ENCODE results near the gene LARGE2. TPM values are rescaled to one million over a fixed set of nuclear protein-coding genes. Genes with fewer than 3 reads are reported as not detected.
"Not testable (repeated sequence)": the region's sequence is repeated elsewhere in the genome, so short reads cannot be mapped to it uniquely, and the experiment has no call there.

LARGE2 gene
- polyA plus RNA-seq, 1 donor, result 0.44 TPM

DNA sequence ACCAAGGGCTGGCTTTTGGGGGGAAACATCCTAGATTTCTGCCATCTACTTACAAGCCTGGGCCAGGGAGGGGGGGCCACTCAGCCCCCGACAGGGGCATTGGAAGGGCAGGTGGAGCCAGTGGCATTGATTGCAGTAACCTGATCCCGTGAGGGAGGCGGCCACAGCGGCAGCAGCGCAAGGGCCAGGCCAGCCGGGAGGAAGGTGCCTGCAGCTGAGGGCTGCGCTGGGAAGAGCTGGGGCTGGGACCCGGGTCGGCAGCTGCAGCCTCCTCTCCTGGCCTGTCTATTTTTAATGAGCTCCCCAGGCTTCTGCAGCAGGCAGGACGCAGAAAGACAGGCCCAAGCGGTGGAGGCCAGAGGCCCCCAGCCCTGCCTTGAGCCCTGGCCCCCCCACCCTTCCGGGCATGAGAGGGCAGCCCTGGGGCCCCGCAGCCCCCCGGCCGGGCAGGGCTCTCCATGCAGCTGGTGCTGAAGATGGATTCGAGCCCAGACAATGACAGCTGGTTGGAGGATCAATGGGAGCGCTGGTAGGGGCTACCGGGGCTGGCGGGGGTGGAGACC is 26.0 kb upstream of the LARGE2 start:
- peak; percentile 37 for DNase-seq

DNA sequence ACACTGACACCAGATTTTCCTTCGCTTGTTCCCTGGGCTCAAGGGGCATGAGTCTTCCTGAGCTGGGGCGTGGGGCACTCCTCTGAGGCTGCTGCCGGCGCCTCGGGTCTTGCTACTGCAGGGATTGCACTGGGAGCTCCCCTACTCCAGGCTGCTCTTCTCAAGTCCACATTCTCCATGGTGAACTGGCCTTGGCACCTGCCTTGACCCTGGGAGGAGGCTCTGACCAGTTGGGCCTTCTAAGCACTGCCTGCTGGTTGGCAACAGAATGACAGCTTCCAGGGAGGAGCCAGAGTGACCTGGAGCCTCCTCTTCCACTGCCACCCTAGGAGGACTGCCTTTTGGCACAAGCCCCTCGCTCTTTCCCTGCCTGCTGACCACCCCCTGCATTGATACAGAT is 24.9 kb upstream of the LARGE2 start:
- no peak for DNase-seq

DNA sequence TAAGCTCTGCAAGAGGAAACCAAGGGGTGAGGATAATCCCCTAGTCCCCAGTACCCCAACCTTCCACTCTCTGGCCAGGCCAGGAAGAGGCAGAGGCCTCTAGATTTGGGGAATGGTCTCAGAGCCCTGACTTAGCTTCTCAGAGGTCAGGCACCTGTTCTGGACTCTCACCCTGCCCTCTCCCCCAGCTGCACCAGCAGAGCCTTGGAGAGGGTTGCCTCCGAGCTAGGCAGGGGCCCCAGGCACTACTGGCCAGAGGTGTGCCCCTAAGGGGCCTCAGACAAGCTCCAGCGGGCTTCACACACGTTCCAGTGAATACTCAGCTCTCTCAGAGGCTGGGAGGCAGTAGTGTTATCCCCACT is 23.4 kb upstream of the LARGE2 start:
- DNase-seq, result no peak

DNA sequence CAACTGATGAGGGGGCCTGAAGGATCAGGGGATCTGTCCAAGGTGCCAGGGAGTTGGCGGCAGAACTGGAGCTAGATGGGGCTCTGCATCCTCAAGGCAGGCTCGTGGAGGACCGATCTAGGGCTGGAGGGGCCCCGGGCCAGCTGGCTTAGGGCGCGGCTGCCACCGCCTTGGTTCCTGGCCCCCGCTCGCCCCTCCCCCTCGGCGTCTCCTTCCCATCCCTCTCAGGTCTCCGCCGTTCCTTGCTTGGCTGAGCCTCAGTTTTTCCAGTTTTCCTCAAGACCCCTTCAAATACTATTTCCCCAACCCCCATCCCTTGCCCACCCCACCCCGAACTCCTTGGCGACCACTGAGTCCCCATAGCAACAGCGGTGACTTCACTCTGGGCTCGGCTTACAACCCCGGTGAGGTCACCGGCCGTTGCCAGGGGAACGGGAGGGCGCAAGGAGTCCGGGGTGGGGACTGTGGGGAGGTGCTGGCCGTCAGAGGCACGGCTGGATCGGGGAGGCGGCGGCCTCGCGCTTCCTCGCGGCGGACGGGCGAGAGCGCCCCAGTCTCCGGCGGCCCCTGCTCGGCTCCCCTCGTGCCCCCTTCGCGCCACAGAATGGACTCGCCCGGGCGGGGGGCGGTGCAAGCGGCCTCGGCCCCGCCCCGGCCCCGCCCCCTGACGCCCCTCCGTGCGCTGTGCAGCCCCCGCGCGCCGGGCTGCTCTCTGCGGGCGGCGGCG is 22.8 kb upstream of the LARGE2 start:
- peak; percentile 93 for DNase-seq

DNA sequence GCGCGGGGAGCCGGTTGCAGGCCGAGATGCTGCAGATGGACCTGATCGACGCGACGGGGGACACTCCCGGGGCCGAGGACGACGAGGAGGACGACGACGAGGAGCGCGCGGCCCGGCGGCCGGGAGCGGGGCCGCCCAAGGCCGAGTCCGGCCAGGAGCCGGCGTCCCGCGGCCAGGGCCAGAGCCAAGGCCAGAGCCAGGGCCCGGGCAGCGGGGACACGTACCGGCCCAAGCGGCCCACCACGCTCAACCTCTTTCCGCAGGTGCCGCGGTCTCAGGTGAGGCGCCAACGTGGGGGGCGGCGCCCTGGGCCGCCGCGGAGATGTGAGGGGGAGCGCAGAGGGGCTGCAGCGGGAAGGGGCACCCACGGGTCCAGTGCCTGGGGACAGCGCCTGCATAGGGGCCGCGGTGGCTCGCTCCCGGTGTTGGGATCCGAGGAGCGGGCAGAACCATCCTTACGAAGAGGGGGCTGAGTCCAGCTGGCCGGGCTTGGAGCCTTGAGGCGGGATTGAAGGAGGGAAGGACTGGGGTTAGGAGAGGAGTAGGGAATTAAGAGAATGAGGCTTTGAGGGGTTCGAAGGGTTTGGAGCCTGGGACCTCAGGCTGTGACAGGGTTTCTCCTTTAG is 22.2 kb upstream of the LARGE2 start:
- DNase-seq, result not testable (repeated sequence)

DNA sequence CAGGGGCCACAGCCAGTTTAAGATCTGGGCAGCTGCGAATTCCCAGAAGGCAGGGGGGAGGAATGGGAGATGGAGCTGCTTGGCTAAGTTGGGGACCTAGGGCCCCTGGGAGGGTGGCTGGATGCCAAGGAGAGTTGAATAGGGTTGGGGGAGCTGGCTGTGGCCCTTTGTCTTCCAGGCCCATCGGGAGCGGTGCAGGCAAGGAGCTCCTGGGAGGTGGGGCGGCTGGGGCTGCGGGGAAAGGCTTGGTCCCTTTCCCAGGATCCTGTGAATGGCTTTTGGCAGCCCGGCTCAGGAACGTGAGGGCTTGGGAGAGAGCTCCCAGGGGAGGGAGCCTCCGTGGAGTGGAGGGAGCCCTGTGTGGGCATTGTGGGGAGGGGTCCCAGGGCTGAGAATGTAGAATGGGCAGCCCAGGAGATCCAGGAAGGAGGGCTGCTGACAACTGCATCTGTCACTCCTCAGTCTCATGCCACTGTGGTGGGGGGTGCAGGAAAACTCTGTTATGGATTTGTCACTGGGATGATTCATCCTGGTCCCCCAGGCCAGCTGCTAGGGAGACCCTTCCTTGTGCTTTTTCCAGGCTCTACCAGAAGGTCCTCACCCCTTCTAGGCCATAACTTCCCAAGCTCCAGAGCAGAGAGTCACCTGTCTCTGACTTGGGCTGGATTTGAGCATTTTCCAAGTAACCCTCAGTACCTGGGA is 21.4 kb upstream of the LARGE2 start:
- DNase-seq, result no peak

DNA sequence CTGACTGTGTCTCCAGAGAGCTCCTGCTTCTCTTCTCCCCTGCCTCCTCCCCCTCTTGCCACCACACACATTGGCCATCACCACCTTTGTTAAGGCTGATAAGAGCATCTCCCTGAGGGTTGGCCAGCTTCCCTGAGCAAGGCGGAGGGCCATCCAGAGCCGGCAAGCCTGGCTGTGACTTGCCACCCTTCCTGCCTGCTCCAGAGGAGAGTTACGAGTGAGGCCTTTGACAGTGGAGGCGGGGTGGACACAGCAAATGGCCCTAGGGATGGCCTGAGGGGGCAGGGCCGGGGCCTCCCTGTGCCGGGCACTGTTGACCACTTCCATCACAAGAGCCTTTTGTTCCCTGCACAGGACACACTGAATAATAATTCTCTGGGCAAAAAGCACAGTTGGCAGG is 20.8 kb upstream of the LARGE2 start:
- DNase-seq, result no peak

DNA sequence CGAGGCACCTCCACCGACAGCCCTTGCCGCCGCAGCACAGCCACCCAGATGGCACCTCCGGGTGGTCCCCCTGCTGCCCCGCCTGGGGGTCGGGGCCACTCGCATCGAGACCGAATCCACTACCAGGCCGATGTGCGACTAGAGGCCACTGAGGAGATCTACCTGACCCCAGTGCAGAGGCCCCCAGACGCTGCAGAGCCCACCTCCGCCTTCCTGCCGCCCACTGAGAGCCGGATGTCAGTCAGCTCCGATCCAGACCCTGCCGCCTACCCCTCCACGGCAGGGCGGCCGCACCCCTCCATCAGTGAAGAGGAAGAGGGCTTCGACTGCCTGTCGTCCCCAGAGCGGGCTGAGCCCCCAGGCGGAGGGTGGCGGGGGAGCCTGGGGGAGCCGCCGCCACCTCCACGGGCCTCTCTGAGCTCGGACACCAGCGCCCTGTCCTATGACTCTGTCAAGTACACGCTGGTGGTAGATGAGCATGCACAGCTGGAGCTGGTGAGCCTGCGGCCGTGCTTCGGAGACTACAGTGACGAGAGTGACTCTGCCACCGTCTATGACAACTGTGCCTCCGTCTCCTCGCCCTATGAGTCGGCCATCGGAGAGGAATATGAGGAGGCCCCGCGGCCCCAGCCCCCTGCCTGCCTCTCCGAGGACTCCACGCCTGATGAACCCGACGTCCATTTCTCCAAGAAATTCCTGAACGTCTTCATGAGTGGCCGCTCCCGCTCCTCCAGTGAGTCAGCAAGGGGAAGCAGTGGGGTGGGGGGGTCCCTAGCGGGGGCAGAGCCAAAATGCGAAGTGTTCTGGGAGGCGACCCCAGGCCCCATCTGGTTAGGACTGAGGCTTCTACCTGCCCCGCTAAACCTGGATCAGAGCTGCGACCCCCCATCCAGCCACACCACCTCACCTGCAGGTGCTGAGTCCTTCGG is 19.7 kb upstream of the LARGE2 start:
- DNase-seq, result no peak

DNA sequence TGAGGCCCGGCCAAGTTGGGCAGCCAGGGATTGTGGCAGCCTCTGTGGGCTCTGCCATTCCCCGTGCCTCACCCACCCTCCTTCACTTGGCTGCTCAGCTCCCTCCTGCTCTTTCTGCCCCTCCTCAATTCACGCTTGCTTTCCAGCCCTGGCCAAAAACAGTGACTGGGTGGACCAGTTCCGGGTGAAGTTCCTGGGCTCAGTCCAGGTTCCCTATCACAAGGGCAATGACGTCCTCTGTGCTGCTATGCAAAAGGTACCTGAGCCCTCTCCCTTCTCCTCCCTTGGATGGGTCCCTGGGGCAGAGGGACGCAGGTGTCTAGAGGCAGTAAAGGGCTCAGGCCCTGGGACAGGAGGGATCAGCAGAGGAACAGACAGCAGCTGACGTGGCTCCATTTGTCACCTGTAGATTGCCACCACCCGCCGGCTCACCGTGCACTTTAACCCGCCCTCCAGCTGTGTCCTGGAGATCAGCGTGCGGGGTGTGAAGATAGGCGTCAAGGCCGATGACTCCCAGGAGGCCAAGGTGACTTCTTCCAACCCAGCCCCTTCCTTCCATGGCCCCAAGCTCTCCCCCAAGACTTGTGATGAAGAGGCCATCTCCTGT is 18.0 kb upstream of the LARGE2 start:
- DNase-seq, result no peak

DNA sequence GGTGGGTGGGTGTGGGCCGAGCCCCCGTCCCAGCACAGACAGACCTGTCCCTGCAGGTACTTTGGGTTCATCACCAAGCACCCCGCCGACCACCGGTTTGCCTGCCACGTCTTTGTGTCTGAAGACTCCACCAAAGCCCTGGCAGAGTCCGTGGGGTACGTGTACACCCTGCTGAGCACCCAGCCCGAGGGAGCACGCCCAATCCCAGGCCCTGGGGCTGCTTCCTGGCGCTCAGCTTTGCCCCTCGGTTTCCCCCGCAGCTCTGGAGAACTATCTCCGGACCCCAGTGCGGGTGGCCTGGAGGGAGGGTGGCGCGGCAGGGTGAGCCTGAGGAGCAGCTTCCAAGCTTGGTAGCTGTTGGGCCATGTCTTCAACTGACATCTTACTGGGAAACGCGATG is 17.4 kb upstream of the LARGE2 start:
- no peak for DNase-seq

DNA sequence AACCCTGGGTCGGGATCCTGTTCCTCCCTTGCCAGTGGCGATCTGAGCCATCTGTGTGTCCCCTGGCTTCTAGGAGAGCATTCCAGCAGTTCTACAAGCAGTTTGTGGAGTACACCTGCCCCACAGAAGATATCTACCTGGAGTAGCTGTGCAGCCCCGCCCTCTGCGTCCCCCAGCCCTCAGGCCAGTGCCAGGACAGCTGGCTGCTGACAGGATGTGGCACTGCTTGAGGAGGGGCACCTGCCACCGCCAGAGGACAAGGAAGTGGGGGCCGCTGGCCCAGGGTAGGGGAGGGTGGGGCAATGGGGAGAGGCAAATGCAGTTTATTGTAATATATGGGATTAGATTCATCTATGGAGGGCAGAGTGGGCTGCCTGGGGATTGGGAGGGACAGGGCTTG is 16.9 kb upstream of the LARGE2 start:
- not testable (repeated sequence) for DNase-seq

DNA sequence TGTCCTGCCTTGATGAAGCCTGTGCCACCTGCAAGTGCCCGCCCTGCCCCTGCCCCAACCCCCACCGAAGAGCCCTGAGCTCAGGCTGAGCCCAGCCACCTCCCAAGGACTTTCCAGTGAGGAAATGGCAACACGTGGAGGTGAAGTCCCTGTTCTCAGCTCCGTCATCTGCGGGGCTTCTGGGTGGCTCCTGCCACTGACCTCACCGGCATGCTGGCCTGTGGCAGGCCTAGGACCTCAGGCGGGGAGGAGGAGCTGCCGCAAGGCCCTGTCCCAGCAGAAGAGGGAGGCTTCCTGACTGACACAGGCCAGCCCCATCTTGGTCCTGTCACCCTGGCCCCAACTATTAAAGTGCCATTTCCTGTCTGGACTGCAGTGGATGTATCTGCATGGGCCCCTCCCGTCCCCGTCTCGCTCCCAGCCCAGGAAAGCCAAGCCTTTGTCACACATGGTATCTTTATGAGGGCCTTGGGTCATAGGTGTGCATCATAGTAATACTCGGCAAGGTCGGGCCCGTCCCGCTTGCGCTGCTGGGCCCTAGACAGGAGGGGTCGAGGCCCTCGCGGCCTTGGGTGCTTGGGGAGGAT is 16.3 kb upstream of the LARGE2 start:
- DNase-seq, result no peak

DNA sequence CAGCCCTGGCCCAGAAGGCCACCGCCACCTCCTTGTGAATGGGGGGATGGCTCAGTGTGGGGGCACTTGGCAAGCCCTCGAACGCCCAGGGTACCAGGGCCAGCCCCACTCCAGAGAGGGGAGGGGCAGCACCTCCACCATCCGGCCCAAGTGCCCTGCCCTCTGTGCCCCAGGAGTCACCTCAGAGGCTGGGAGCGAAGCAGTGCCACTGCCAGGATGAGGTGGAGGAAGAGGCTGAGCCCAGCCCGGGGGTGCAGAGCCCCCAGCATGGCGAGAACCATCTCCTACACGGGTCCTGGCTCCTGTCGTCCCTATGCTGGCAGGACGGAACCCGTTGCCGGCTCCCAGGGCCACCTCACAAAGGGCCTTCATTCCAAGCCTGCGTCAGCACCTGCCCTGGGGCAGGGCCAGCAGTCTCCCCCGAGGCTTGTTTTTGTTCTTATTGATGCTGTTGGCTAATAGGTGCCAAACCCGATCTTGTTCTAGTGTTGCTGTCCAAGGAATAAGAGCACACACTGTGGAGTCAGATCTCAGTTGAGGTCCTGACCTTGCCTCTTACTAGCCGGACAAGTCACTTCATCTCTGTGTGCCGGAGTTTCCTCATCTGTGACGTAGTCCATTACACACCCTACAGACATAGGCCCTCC is 15.4 kb upstream of the LARGE2 start, which contains the start of gene FREY1:
FREY1 (minus strand) TSS at position 307 of the 647 bp plus-strand sequence; CDS start at position 281, 26 bp downstream.
- no peak for DNase-seq

DNA sequence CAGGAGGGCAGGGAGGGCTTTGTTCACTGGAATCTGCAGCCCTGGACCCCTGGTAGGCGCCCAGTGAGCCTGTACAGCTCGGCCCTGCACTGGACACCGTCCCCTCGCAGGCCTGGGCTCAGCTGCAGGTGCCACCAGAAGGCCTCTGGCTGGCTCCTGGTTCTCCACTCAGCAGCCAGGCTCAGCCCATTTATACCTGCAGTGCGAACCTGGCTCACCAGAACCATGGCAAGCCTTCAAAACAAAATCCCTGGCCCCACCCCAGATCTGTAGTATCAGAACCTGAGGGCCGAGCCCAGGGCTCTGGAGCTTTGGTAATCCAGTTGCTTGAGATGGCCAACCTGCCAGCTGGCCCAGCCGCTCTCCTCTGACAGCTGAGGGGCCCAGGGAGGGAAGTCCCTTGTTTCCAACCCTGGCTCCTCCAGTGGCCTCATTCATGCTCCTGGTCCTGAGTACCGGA is 14.5 kb upstream of the LARGE2 start:
- DNase-seq, result no peak

DNA sequence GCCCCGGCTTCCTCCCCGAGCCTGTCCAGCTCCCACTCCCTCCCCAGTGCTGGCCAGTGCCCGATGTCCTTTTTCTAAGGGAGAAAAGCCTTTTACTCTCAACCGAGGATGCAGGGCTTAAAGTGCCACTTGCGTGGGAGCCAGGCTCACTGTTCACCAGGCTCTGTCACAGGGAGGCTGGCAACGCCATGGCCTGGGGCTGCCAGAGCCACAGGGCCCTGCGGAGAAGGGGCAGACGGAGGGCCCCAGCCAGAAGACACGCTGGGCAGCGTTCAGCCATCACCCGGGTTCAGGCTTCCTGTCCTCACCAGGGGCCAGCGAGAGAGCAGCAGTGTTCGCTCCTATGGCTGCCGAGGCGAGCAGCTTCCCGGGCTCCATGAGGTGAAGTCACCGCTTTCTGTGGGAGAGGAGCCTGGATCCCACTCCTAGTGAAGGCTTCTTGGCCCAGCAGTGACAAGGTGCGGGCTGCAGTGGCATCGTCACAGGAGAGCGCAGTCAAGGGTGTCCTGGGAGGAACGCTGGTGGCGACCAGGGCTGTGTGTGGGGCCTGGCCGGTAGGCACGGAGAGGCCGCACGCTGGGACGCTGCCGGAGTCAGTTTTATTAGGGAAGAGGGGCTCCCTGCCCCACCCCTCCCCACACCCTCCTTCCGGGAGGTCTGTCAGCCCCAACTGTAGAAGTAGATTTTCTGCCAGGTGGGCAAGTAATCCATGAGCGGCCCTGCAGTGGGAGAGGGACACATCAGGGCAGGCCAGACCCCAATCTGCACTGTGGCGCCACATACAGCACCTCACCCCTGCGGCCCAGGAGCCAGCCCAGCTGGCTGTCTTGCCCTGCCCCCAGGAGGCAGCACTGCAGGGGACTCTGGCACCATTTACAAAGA is 12.6 kb upstream of the LARGE2 start:
- DNase-seq, result no peak

DNA sequence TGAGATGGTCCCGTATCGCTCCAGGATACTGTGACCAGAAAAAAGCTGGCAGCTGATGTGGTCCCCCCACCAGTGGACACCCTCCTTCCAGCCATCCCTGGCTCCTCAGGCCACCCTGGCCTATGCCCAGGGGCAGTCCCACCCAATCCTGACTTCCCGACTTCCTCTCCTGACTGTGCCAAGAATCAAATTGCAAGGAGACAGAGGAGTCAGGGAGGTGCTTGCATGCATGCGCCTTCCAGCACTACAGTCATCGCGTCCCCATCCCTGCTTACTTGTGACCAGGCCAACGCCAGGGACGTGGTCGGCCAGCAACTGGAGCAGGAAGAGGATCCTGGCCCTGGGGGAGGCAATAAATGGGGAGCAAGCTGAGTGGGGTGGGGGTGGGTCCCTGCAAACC is 11.8 kb upstream of the LARGE2 start:
- no peak for DNase-seq

DNA sequence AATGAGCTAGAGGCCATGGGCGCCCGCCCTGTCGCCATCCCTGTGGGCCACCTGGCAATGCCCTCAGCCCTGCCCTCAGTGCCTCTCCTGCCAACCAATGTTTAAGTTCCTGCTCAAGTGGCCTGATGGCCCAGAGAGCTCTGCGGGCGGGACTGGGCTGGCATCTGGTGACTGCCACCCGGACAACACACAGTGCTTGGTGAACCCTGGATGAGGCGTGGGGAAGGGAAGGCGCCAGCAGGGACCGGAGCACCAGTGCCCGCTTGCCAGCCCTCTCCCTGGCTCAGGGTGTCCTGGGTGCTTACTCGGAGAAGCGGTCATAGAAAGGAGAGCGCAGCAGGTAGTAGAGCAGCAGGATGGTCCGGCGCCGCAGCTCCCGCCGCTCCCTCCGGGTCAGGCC is 8.9 kb upstream of the LARGE2 start:
- no peak for DNase-seq

DNA sequence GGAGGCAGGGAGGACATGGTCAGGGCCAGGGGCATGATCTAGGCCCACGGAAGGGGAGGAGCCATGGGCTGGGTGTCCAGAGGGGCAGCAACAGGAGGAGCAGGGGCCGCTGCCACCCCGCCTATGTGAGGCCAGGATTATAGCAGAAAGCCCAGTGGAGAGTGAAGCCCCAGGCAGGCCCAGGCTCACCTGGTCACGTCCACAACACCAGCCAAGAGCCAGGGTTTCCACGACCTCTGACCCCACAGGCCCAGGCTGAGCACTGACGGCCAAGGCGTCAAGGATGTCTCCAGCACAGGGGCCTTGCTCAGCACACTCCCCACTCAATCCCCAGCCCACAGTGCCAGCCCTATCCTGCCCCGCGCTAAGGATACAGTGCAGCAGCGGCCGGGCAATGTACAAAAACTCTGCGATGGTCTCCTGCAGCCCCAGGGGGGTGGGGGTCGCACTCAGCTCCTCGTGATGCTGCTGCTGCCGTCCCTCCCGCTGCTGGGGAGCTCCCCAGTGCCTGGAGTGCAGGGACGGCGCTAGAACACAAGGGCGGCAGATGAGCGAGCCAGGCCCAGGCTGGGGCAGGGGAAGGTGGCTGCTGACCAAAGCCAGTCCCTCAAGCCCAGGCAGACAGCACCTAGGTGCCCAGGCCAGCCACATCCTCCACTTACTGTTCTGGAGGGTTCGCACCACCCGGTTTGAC is 8.4 kb upstream of the LARGE2 start:
- DNase-seq, result no peak

DNA sequence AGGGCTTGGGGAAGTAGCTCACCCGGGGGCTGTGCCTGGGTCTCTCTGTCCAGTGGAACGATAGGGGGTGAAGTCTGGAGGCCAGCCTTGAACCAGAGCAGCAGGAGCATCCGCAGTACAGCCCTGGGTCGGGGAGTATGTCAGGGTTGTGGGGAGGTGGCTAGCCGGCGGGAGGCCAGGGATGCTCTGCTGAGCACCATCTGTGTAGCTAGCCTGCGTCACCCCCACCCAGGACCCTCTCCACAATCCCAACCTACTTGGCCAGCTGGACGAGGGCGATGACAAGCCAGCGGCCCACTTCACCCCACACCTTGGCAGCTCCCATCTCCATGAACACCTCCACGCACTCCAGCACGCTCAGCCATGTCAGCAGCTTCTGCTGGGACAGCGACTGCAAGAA is 7.0 kb upstream of the LARGE2 start:
- no peak for DNase-seq

Data from hindlimb muscle (tissue), 1 donor.